ENCODE measurements around the gene METTL26. TPM values are rescaled to one million over a fixed set of nuclear protein-coding genes. Genes with fewer than 3 reads are reported as not detected.

The METTL26 gene
- total and polyA plus RNA-seq, 2 of the 8 experiments (the other 6 are each of a cell fraction or from before 2014, with no cell fraction given), result 100 to 186 TPM

DNA sequence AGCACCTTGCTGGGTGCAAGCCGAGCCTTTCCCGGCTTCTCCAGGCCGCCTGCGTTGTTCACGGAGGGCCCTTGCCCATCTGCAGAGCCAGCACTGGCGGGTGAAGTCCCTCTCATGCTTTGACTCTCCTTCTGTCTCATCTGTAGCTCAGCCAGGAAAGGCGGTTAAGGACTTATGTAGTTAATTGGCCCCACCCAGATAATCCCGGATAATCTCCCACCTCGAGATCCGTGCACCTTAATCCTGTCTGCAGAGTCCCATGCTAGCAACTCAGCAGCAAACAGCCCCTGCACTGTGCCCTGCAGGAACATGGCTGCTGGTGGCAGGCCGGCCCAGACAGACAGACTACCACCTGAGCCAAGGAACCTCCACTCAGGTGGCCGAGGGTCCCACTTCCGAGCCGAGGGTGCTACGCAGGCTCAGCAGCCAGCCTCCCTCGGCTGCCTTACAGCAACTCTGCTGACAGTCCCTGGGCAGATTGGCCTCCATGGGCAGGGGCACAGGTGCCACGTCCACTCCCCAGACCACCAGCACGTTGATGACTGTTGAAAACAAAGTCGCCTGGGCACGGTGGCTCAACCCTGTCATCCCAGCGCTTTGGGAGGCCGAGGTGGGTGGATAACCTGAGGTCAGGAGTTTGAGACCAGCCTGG lies 29.3 kb downstream of the METTL26 start:
- no peak overlapping the region for H3K9ac ChIP-seq (replicated peaks in 1 of 4; ENCODE audit: extremely low read depth in 1 of 4, low read depth in 3 of 4, low read length in 3 of 4)
- peaks cover 0 to 9% of the 10 kb centered on the region in 2 experiments for H4K20me1 ChIP-seq (replicated peaks in 1 of 2; ENCODE audit: control insufficient read depth in 1 of 2, insufficient read depth in 2 of 2, low read length in 2 of 2)
- no peak overlapping the region for H3K27ac ChIP-seq (ENCODE audit: low read depth, low read length)
- H4K8ac ChIP-seq (ENCODE audit: extremely low read depth, insufficient read depth, low read length), result no peak overlapping the region; the same call in 1 of the 2 replicates
- H3K79me2 ChIP-seq (ENCODE audit: control insufficient read depth in 1 of 2, insufficient read depth in 2 of 2, low read length in 2 of 2), result peaks cover 2 to 3% of the 10 kb centered on the region in 2 experiments; a peak in 2 of 4 replicates
- H2BK20ac ChIP-seq (ENCODE audit: low read length), result no peak overlapping the region
- POLR2A ChIA-PET (ENCODE audit: partially characterized antibody), result no interaction called here
- WGBS, 2 experiments (ENCODE audit: extremely low coverage in 1 of 2, insufficient coverage in 1 of 2, insufficient read length in 1 of 2, insufficient replicate concordance in 2 of 2, low coverage in 1 of 2, low lambda C conversion rate in 2 of 2, missing lambda C conversion rate in 1 of 2), result 96% methylated on average over 20 of the region's 22 CpGs; no CpG with 5 or more reads in 1 of the 2 experiments
- no peak overlapping the region for H2AFZ ChIP-seq (ENCODE audit: low read length)
- H3K36me3 ChIP-seq (ENCODE audit: control insufficient read depth in 2 of 4, insufficient read depth in 4 of 4, low read length in 3 of 4), result no peaks in the 10 kb centered on the region
- no peak overlapping the region for H3K4me2 ChIP-seq (ENCODE audit: insufficient read depth in 1 of 2, low read depth in 2 of 2, low read length in 2 of 2)
- no peak overlapping the region for H3K23ac ChIP-seq (ENCODE audit: insufficient read length)
- H3K4me1 ChIP-seq (replicated peaks in 1 of 4; ENCODE audit: control insufficient read depth in 3 of 4, insufficient read depth in 4 of 4, low read length in 3 of 4), result no peaks in the 10 kb centered on the region; a peak in 1 of 7 replicates
- no peak overlapping the region for H3K14ac ChIP-seq (ENCODE audit: insufficient read length)
- no peak overlapping the region for H2BK5ac ChIP-seq (ENCODE audit: low read depth, low read length)
- no peak overlapping the region for H3K18ac ChIP-seq (ENCODE audit: extremely low read depth, low read length)
- no peak overlapping the region for H4K91ac ChIP-seq (replicated peaks; ENCODE audit: insufficient read length, low read length)
- peaks cover 6% of the 10 kb centered on the region for H3K79me1 ChIP-seq (ENCODE audit: low read depth, low read length)
- H3K56ac ChIP-seq (replicated peaks; ENCODE audit: insufficient read length, low read depth, low read length), result no peak overlapping the region
- DNase-seq (ENCODE audit: low read depth in 1 of 2, low spot score in 2 of 2) (no peak), FAIRE-seq (no peak)
- no peak overlapping the region for H2BK12ac ChIP-seq (ENCODE audit: low read depth, low read length)
- no peak overlapping the region for H4K5ac ChIP-seq (ENCODE audit: insufficient read length, low read depth, low read length)
- no peak overlapping the region for H2BK120ac ChIP-seq (replicated peaks; ENCODE audit: low read depth, low read length)
- peaks cover 7 to 9% of the 10 kb centered on the region in 2 experiments; a peak in 3 of 4 replicates for H3K9me3 ChIP-seq (ENCODE audit: insufficient read depth in 2 of 2, low read depth in 1 of 2, low read length in 1 of 2)
- no peak overlapping the region for H2AK5ac ChIP-seq (ENCODE audit: low read depth, low read length)
- CTCF ChIA-PET (ENCODE audit: partially characterized antibody), result interaction anchor here (1.0 to 5.2 kb wide), 4 partner anchors 11 to 32 kb away, joined by 3 to 29 read pairs (median 5); no protein-coding TSS in a partner anchor
- H3K4me3 ChIP-seq (ENCODE audit: extremely low read depth in 1 of 4, insufficient read depth in 2 of 4, low read depth in 3 of 4, low read length in 4 of 4), result no peak overlapping the region
- H3K23me2 ChIP-seq (ENCODE audit: low read depth, low read length), result no peaks in the 10 kb centered on the region
- no peak overlapping the region for H2BK15ac ChIP-seq (ENCODE audit: low read length)
- no peak overlapping the region for H3K4ac ChIP-seq (replicated peaks; ENCODE audit: insufficient read length, low read depth, low read length)
- H3K27me3 ChIP-seq (replicated peaks in 1 of 4; ENCODE audit: control insufficient read depth in 3 of 4, extremely low read depth in 1 of 4, insufficient read depth in 3 of 4, low read length in 3 of 4), result no peaks in the 10 kb centered on the region
- TF ChIP-seq, protein P1, sequence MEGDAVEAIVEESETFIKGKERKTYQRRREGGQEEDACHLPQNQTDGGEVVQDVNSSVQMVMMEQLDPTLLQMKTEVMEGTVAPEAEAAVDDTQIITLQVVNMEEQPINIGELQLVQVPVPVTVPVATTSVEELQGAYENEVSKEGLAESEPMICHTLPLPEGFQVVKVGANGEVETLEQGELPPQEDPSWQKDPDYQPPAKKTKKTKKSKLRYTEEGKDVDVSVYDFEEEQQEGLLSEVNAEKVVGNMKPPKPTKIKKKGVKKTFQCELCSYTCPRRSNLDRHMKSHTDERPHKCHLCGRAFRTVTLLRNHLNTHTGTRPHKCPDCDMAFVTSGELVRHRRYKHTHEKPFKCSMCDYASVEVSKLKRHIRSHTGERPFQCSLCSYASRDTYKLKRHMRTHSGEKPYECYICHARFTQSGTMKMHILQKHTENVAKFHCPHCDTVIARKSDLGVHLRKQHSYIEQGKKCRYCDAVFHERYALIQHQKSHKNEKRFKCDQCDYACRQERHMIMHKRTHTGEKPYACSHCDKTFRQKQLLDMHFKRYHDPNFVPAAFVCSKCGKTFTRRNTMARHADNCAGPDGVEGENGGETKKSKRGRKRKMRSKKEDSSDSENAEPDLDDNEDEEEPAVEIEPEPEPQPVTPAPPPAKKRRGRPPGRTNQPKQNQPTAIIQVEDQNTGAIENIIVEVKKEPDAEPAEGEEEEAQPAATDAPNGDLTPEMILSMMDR (IDR thresholded peaks at IDR 0.05; ENCODE audit: control extremely low read depth in 1 of 3, insufficient read depth in 1 of 3, low read depth in 1 of 3, low read length in 3 of 3), result no peak
- TF ChIP-seq TBP (IDR thresholded peaks at IDR 0.05; ENCODE audit: low read depth, low read length) (no peak), RFX5 (IDR thresholded peaks at IDR 0.05; ENCODE audit: borderline replicate concordance, low read depth, low read length) (no peak), YY1 (IDR thresholded peaks at IDR 0.05; ENCODE audit: low read depth, low read length) (no peak), CBX5 (IDR thresholded peaks at IDR 0.05; ENCODE audit: low read depth, low read length) (no peak), EZH2 (IDR thresholded peaks at IDR 0.05; ENCODE audit: low read depth, low read length, severe bottlenecking) (no peak), RNF2 (IDR thresholded peaks at IDR 0.05; ENCODE audit: borderline replicate concordance, low read depth, low read length, missing control alignments, poor library complexity, severe bottlenecking) (no peak)
- TF ChIP-seq, protein P2, sequence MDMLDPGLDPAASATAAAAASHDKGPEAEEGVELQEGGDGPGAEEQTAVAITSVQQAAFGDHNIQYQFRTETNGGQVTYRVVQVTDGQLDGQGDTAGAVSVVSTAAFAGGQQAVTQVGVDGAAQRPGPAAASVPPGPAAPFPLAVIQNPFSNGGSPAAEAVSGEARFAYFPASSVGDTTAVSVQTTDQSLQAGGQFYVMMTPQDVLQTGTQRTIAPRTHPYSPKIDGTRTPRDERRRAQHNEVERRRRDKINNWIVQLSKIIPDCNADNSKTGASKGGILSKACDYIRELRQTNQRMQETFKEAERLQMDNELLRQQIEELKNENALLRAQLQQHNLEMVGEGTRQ (IDR thresholded peaks at IDR 0.05; ENCODE audit: low read length), result no peak

All from H1 (cell line).